Measurements from ENCODE around the gene CACNA1S.

DNA sequence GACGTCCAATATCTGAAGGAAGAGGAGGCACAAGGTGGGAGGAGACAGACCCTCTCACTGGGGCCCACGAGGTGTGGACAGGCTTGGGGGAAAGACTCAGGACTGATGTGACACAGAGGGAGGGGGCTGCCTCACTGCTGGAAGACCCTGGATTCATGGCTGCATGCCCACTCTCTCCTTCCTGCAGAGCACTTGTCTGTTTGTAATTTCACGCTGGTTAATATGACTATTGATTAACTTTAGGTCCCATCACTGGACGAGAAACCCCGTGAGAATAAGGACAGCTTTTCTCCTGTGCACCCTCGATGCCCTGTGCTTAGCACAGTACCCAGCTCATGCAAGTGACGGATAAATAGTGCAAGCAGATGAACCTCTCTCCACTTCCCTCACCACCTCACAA, 35.1 kb downstream of the CACNA1S start:
- TF ChIP-seq, protein P1, sequence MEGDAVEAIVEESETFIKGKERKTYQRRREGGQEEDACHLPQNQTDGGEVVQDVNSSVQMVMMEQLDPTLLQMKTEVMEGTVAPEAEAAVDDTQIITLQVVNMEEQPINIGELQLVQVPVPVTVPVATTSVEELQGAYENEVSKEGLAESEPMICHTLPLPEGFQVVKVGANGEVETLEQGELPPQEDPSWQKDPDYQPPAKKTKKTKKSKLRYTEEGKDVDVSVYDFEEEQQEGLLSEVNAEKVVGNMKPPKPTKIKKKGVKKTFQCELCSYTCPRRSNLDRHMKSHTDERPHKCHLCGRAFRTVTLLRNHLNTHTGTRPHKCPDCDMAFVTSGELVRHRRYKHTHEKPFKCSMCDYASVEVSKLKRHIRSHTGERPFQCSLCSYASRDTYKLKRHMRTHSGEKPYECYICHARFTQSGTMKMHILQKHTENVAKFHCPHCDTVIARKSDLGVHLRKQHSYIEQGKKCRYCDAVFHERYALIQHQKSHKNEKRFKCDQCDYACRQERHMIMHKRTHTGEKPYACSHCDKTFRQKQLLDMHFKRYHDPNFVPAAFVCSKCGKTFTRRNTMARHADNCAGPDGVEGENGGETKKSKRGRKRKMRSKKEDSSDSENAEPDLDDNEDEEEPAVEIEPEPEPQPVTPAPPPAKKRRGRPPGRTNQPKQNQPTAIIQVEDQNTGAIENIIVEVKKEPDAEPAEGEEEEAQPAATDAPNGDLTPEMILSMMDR (IDR thresholded peaks at IDR 0.05; ENCODE audit: low read depth, low read length): no peak
- TF ChIP-seq EZH2phosphoT487 (IDR thresholded peaks at IDR 0.05; ENCODE audit: low read depth): no peak
